HG02759 (cell line): ENCODE measurements around the gene THADA.
"Not testable (repeated sequence)": the region's sequence is repeated elsewhere in the genome, so short reads cannot be mapped to it uniquely, and the experiment has no call there.

Source experiments
- ATAC-seq: cut with Tn5 transposase; IDR thresholded peaks from one replicate; pipeline ENCODE4 v1.9.1; 2021; ENCODE audit warnings: mild to moderate bottlenecking, moderate library complexity; ENCODE audit not compliant: unreplicated experiment

Gene THADA

DNA sequence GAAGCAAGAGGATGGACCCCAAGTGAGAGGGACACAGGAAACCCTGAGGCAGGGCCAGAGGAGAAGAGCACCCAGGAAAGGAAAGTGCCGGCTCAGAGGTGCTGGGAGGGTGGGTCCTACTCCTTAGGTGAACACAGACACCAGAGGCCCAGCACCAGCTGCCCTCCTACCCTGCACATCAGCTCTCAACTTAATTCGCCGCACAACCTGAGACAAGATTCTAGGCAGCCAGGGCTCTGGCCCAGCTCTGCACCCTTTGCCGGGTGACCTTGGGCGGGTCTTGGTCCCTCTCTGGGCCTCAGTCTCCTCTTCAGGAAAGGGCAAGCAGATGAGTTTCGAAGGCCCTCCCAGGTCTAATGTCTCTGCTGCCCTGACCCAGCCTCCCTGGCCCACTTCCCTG is 397.6 kb downstream of the THADA start:
- no peak for ATAC-seq

DNA sequence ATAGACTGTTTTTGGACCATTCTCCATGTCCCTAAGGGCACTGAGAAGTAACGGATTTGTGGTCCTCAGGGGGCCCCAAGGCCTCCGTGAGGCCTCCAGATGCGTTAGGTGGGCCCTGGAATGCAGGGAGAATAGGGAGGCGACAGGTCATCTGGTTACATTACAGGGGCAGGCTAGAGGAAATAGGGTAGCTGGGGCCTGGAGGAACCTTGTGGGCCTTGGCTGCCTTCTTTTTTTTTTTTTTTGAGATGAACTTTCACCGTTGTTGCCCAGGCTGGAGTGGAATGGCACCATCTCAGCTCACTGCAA is 398.3 kb downstream of the THADA start:
- ATAC-seq = no peak

GRCh38 chr2:43196768-43197587 is 398.9 kb downstream of the THADA start:
- no peak for ATAC-seq

GRCh38 chr2:43194121-43194869 is 401.5 kb downstream of the THADA start:
- ATAC-seq = peak; percentile 71

DNA sequence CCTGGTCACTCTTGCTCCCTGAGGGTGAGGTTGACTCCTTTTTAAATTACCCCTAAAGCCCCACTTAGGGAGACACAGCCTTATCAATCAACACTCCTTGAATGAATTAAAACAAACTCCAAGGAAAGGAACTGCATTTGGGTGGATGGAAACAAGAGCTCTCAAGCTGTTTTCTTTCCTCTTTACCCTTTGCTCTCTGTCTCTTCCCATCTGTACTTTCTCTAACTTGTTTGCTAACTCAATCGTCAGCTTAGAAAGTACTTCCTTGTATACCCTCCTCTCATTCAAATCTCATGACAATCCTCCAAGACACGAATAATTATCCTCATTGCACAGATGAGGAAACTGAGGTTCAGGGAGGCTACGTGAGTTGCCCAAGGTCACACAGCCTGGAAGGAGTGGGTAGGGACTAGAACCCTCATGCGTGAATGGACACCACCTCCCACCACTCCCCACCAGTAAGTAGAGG is 402.2 kb downstream of the THADA start:
- ATAC-seq = no peak

DNA sequence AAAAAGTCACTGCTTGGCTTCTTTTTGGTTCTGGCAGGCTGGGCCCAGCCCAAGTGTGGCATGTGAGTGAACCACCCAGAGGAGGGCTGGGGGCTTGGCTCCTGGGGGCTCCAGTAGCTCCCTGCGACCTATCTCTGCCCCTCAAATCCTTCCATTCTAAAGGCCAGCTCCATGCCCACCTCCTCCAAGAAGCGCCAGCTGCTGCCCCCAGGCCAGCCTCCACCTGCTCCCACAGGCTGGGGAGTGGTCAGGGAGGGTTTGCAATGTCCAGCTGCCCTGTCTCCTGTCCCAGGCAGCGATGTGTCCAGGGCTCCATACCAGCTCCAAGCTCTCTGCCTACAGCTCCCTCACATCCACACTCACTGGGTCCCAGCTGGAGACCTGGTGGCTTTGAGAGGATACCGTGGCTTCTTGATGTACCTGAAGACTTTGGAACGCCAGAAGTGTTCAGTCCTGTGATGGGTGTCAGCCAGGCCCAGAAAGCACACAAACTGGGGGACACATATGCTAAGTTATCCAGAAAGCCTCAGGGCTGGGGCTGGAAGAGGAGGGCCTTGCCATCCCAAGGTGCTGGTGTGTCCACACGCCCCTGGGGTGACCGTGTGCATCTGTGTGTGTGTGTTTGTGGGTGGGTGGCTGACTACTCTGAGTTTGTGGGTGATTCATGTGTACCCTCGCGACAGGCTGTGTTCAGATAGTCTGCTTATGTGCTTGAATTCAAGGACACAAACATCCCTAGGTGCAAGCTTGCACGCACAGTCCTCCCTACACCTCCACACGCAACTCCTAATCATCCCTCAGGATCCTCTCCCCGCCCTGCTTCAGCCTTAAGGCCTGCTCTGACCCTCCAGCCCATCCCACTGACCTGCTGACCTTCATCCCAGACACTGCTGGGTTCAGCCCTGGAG is 402.8 kb downstream of the THADA start:
- no peak for ATAC-seq

DNA sequence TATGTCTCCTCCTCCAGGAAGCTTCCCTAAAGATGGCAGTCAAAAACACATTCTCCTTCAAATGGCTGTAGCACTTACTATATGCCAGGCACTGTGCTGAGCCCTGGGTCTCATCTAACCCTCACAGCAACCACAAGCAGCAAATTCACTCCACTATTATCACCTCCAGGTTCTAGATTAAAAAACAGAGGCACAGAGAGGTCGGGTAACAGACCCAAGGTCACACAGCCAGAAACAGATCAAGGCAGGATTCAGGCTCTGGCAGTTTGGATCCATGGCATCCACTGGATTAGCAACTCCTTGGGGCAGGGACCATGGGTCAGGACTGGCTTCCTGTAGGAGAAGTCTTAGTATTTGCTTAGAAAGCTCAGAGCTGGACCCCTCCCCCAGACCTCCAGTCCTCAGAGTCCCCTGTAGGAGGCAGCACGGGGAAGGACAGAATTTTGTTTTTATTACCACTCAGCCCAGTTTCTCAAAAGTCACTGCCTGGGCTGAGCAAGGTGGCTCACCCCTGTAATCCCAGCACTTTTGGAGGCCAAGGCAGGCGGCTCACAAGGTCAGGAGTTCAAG is 403.8 kb downstream of the THADA start:
- ATAC-seq = no peak

DNA sequence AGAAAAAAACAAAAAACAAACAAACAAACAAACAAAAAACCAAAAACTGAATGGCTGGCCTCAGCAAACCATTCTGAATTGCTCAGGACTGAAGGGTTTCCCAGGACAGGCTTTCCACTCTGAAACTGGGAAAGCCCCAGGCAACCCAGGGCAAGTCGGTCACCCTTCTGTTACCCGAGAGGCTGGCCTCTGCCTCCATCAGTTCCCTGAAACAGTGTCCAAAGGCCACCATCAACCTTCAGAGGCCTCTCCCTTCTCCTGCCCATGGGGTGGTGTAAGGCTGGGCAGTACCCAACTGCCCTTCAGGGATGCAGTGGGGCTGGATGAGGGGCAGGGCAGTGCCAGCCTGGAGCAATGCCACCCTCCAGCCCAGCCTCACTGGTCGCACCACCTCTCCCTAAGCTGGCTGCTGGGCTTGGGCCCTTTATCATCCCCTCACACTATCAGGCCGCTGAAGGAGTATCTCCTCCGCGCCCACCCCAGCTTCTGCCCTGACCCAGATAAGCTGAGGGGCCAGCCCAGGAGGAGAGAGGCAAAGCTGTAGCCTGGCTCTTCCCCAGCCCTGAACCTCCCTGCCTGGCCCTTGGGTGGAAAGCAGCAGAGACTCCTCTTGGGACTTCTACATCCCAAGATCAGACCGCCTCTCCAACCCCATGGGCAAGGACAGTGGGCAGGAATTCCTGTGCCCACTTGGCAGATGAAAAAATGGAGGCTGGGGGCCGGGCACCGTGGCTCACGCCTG is 405.4 kb downstream of the THADA start:
- ATAC-seq = no peak

GRCh38 chr2:43189861-43190260 is 406.0 kb downstream of the THADA start:
- ATAC-seq = not testable (repeated sequence)

DNA sequence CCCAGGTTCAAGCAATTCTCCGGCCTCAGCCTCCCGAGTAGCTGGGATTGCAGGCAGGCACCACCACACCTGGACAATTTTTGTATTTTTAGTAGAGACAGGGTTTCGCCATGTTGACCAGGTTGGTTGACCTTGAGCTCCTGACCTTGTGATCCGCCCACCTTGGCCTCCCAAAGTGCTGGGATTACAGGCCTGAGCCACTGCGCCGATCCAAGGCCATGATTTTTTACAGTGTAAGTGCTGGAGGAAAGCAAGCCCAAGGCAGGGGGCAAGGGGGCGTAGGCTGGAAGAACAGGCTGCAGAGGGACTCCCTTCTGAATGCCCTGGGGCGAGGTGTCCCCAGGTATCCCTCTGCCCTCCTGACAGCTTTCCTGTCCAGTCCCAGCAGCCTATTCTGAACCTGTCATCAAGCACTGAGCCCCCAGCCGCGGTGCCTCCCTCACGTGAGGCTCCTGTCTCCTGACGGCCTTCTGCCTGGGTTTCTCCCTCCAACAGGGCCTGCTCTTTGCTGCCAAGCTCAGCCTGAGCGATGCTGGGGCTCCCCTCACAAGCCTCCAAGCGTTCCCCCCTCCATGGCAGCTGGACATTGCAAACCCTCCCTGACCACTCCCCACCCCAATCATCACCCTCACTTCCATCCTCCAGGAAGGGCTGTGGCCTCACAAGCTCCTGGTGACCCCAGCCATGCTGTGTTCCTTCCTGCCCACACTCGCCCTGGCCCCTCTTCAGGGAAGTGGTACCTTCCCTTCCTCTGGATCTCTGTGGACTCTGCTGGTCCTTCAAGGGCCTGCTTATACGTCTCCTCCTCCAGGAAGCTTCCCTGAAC is 407.1 kb downstream of the THADA start:
- no peak for ATAC-seq

- no peak for ATAC-seq
Measured at GRCh38 chr2:43186679-43187374, 409.0 kb downstream of the THADA start.

GRCh38 chr2:43186321-43186678 is 409.5 kb downstream of the THADA start:
- ATAC-seq = no peak

- no peak for ATAC-seq
Measured at GRCh38 chr2:43185146-43185545, 410.7 kb downstream of the THADA start.

GRCh38 chr2:43184339-43184895 is 411.4 kb downstream of the THADA start:
- ATAC-seq = no peak

GRCh38 chr2:43183743-43184142 is 412.1 kb downstream of the THADA start:
- ATAC-seq = no peak

- ATAC-seq = no peak
Measured at GRCh38 chr2:43180897-43181296, 414.9 kb downstream of the THADA start.
